ENCODE data around the gene MTMR3. TPM values are rescaled to one million over a fixed set of nuclear protein-coding genes. Genes with fewer than 3 reads are reported as not detected.

MTMR3 gene
- polyA plus RNA-seq, 1 of the 3 experiments (the other 2 are of a cell fraction): 20.4 TPM

GRCh38 chr22:30079952-30080533, 197.1 kb downstream of the MTMR3 start, which contains the start of gene HORMAD2:
HORMAD2 (plus strand) TSS chr22:30080464; CDS start chr22:30093953, 13,489 bp downstream.
- no peak within 1 kb of the TSS for H2AFZ ChIP-seq (ENCODE audit: low read depth)

More at GRCh38 chr22:30079952-30080533, 197.1 kb downstream of the MTMR3 start, which contains the start of gene HORMAD2:
- H3K9me3 ChIP-seq: no peaks in the 10 kb centered on the region
- H3K79me2 ChIP-seq (ENCODE audit: insufficient read depth): no peaks in the 10 kb centered on the region
- no peak within 1 kb of the TSS for H3K4me2 ChIP-seq
- no peaks in the 10 kb centered on the region for H3F3A ChIP-seq (replicated peaks; ENCODE audit: insufficient read depth)
- POLR2A ChIA-PET: no interaction called here
- CTCF ChIA-PET: interaction anchor here (1.4 to 1.5 kb wide), 2 partner anchors 9 to 74 kb away, joined by 4 to 5 read pairs; no protein-coding TSS in a partner anchor
- 94% methylated on average over 49 of the region's 53 CpGs for WGBS (ENCODE audit: low lambda C conversion rate)
- no peak for DNase-seq
- H4K20me1 ChIP-seq (ENCODE audit: insufficient read depth): no peaks in the 10 kb centered on the region
- no peak within 1 kb of the TSS for H3K9ac ChIP-seq
- H3K4me3 ChIP-seq (ENCODE audit: low read depth in 2 of 2, low read length in 1 of 2): no peak within 1 kb of the TSS
- TF ChIP-seq SIN3A (IDR thresholded peaks at IDR 0.05; ENCODE audit: borderline replicate concordance, low read depth, low read length) (no peak), USF1 (IDR thresholded peaks at IDR 0.05; ENCODE audit: borderline replicate concordance, low read depth) (no peak), RFX5 (IDR thresholded peaks at IDR 0.05; ENCODE audit: low read length) (no peak), MXI1 (IDR thresholded peaks at IDR 0.05; ENCODE audit: low read depth, low read length) (no peak), MEF2A (IDR thresholded peaks at IDR 0.05; ENCODE audit: borderline replicate concordance, low read depth) (no peak), CTCF (IDR thresholded peaks at IDR 0.05) (no peak), TCF12 (IDR thresholded peaks at IDR 0.05) (no peak), FOSL2 (IDR thresholded peaks at IDR 0.05; ENCODE audit: borderline replicate concordance, low read depth) (no peak), REST (IDR thresholded peaks at IDR 0.05; ENCODE audit: low read depth, low read length) (no peak), TAF1 (IDR thresholded peaks at IDR 0.05; ENCODE audit: borderline replicate concordance, low read depth, low read length) (no peak), JUND (IDR thresholded peaks at IDR 0.05) (no peak), NRF1 (IDR thresholded peaks at IDR 0.05; ENCODE audit: low read depth, low read length) (no peak), EP300 (IDR thresholded peaks at IDR 0.05; ENCODE audit: borderline replicate concordance in 1 of 2, low read depth in 1 of 2, low read length in 1 of 2) (no peak), NFIC (IDR thresholded peaks at IDR 0.05; ENCODE audit: borderline replicate concordance) (no peak), TEAD4 (IDR thresholded peaks at IDR 0.05; ENCODE audit: borderline replicate concordance, insufficient read depth) (no peak), RXRA (IDR thresholded peaks at IDR 0.05; ENCODE audit: borderline replicate concordance, low read depth) (no peak), PBX3 (IDR thresholded peaks at IDR 0.05) (no peak), RAD21 (IDR thresholded peaks at IDR 0.05; ENCODE audit: low read length) (no peak), EZH2phosphoT487 (IDR thresholded peaks at IDR 0.05; ENCODE audit: borderline replicate concordance, low read depth) (no peak)
- no peaks in the 10 kb centered on the region for H3K36me3 ChIP-seq (replicated peaks in 1 of 2; ENCODE audit: control insufficient read depth in 1 of 2, insufficient read depth in 2 of 2, low read length in 1 of 2)
- H3K27ac ChIP-seq (ENCODE audit: low read depth in 2 of 2, low read length in 1 of 2): no peak within 1 kb of the TSS
- H3K4me1 ChIP-seq (ENCODE audit: control insufficient read depth in 1 of 2, insufficient read depth in 2 of 2, low read depth in 1 of 2, low read length in 1 of 2): peaks cover 0 to 2% of the 10 kb centered on the region in 2 experiments; a peak in 1 of 4 replicates
- H3K9me2 ChIP-seq: no peaks in the 10 kb centered on the region
- H3K27me3 ChIP-seq (ENCODE audit: insufficient read depth): peaks cover 12% of the 10 kb centered on the region; the same call in 1 of the 2 replicates
